ENCODE data around the gene TMEM232.
"Not testable (repeated sequence)": the region's sequence is repeated elsewhere in the genome, so short reads cannot be mapped to it uniquely, and the experiment has no call there.

TMEM232 gene

DNA sequence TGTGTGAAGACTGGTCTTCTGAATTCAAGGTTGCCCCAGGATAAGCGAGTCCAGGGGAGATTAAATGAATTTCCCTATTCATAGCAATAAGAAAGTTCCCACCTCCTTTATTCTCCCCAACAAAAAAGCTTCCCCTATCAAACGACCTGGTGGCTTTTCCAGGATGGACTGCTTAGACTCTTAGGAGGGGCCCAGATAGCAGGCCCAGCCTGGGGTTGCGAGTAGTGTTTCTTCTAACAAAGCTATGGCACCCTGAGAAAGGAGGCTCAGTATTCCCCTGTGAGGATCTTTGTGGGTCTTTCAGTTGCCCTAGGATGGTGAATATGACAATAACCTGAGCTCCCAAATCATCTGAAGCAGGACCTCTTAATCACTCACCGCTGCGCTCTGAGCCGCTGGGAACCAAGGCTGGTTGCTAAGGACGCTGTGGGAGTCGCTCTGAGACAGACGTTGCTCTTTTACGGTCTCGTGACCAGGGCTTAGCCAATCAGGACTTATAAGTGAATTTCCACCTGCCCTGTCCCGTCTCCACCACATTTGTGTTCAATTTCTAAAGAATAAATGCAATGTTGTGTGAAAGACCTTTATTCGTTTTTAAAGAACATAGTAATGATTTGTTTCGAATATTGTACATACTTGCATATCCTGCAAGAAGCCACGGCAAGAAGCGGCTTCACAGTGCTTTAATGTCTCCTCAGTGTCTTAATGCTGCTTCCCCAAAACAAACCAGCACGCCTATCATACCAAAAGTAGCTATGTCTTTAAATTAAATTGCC, at the start of gene TMEM232:
Gene TMEM232 (minus strand): TSS at position 423 of the 776 bp plus-strand sequence. CDS start 59,319 bp downstream, outside the sequence.
- DNase-seq, result peak; percentile 73

DNA sequence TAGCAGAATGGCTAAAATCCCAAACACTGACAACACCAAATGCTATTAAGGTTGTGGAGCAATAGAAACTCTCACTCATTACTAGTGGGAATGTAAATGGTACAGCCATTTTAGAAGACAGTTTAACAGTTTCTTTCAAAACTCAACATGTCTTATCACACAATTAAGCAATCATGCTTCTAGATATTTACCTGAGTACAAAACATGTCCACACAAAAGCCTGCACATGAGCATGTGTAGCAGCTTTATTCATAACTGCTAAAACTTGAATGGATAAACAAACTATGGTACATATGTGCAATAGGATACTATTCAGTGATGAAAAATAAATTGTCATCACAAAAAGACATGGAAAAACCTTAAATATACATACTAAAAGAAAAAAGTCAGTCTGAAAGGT, 43.8 kb upstream of the TMEM232 start:
- no peak for DNase-seq

DNA sequence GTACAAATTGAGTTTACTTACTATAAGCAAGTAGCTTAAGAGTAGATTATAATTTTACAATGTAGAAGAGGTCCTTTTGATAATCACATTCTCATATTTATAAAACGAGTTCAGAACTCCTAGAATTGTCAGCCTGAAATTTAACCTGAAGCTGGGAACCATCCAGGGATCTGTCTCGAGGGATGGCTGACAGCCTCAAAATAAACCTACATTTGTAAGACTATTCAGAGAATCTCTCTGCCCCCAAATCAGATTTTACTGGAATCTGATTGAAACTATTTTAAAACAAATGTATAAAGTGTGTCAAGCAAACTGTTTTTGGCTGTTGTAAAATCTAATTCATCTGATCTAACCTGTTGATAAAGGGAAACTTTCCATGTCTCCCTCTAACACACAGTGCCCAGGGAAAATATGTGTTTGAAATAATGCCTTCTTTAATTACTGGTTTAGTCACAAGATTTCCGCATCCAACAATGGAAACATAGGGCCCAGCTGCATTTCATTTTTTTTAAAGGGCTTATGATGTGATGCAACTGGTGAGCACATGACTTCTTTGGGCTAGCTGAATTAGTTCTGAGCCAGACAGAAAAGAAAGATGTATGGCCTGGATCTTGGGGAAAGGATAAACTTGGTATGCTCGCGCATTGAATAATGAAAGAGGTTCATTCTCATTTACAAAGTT, 42.7 kb upstream of the TMEM232 start:
- DNase-seq, result no peak

GRCh38 chr5:110768138-110768860, 41.8 kb upstream of the TMEM232 start:
- DNase-seq, result no peak

GRCh38 chr5:110760158-110760557, 33.7 kb upstream of the TMEM232 start:
- no peak for DNase-seq

DNA sequence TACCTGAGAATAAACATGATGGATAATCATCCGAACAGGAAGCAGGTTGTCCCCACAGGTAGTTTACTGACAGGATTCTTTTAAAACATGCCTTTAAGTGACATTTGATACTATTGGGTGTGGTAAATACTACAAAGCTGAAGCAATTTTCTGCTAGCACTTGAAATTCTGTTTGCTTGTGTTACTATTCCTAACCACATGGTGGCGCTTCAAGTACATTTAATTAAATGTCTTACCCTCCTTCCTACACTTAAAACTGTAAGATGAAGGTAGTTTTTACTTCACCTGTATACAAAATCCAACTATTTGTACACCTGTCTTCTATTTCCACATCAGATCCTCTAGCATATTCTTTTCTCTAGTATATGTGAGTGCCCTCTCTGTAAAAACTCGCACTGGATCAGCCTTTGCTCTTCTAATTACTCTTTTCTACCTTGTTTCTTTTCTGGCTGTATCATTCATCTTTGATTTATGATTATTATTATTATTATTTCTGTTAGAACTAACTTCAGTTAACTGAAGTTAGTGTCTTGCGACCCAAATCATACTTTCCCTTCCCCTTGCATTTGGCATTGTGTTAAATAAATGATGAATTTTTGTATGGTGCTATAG, 30.8 kb upstream of the TMEM232 start:
- DNase-seq, result peak; percentile 10

- no peak for DNase-seq
Observed at GRCh38 chr5:110754181-110754580, 27.7 kb upstream of the TMEM232 start.

GRCh38 chr5:110753600-110753999, 27.1 kb upstream of the TMEM232 start:
- no peak for DNase-seq

GRCh38 chr5:110752953-110753352, 26.5 kb upstream of the TMEM232 start:
- DNase-seq, result no peak

DNA sequence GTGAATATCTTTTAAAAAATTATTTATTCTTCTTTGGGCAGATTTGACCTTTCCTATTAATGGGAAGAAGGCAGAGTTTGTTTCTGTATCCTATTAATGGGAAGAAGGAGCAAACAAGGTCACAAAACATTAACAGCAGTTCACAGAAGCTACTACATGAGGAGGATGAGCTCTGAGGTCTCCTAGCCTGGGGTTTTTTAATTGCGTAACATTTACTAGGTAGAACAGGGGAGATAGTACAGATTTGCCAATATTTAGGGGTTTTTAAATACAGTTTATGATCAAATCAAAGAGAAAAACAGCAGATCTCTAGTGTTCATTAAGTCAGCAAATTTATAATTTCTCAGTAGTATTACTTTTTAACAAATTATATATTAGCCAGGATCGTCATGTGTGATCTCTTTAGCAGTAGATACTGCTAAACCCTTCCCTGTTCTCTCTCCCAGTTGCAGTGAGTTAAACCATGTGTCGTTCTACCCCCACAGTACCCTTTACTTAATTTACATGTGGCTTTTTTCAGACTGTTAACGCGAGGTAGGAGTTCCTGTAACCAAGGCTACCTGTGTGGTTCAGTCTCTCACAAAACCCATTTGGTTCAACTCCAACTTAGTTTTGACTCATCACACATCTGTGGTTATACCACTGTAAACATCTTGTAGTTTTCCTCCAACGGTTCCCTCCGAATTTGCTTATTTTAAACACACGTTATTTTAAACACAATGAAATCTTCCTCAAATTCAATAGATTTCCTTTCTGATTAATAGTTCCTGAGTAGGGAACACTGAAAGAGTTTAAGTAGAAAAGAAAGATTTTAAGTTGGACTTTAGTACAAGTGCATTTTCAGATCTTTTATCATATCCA, 25.7 kb upstream of the TMEM232 start:
- DNase-seq, result no peak

DNA sequence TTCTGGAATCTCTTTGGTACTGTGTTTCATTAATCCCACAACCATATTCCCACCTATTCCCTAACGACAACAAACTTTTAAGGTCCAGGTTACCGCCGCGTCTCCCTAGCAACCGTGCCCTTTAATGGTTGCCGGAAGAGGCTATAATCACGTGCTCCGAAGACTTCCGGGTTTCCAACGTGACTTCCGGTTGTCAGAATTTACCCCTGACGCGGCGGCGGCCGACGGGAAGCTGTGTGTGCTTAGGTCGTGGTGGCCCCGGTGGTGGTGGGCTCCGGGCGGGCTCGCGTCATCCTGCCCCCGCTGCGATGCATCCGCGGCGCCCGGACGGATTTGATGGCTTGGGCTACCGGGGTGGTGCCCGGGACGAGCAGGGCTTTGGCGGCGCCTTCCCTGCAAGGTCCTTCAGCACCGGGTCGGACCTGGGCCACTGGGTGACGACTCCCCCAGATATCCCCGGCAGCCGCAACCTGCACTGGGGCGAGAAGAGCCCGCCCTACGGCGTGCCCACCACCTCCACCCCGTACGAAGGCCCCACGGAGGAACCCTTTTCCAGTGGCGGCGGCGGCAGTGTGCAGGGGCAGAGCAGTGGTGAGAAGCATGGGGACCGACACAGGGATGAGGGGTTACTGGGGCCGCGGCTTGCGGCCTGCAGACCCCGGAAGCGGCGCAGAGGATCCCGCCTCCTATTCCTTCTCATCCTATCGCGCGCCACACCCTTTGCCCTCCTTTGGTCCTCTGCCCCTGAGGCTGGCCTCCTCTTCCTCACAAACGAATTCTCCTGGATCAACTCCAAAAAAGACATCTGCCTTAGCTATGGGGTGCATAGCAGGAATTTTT, 12.6 kb upstream of the TMEM232 start, which contains the start of gene SLC25A46:
Gene SLC25A46 (plus strand): TSS at position 196 of the 840 bp plus-strand sequence. CDS start 113 bp downstream, at position 309.
- DNase-seq, result peak; percentile 81

- no peak for DNase-seq
Observed at GRCh38 chr5:110738503-110738811, 12.0 kb upstream of the TMEM232 start.

- no peak for DNase-seq
Observed at GRCh38 chr5:110736753-110737152, 10.3 kb upstream of the TMEM232 start.

- DNase-seq, result no peak
Observed at GRCh38 chr5:110735556-110735955, 9.1 kb upstream of the TMEM232 start.

- DNase-seq, result no peak
Observed at GRCh38 chr5:110734101-110734500, 7.6 kb upstream of the TMEM232 start.

DNA sequence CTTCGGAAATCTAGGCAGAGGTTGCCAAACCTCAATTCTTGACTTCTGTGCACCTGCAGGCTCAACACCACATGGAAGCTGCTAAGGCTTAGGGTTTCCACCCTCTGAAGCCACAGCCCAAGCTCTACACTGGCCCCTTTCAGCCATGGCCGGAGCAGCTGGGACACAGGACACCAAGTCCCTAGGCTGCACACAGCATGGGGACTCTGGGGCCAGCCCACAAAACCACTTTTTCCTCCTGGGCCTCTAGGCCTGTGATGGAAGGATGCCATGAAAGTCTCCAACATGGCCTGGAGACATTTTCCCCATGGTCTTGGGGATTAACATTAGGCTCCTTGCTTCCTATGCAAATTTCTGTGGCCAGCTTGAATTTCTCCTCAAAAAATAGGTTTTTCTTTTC, 5.0 kb upstream of the TMEM232 start:
- not testable (repeated sequence) for DNase-seq

- peak; percentile 21 for DNase-seq
Observed at GRCh38 chr5:110727025-110727314, 499 bp upstream of the TMEM232 start.

GRCh38 chr5:110718311-110718710, 8.2 kb downstream of the TMEM232 start:
- DNase-seq, result no peak

GRCh38 chr5:110716247-110717245, 9.9 kb downstream of the TMEM232 start:
- DNase-seq, result no peak

DNA sequence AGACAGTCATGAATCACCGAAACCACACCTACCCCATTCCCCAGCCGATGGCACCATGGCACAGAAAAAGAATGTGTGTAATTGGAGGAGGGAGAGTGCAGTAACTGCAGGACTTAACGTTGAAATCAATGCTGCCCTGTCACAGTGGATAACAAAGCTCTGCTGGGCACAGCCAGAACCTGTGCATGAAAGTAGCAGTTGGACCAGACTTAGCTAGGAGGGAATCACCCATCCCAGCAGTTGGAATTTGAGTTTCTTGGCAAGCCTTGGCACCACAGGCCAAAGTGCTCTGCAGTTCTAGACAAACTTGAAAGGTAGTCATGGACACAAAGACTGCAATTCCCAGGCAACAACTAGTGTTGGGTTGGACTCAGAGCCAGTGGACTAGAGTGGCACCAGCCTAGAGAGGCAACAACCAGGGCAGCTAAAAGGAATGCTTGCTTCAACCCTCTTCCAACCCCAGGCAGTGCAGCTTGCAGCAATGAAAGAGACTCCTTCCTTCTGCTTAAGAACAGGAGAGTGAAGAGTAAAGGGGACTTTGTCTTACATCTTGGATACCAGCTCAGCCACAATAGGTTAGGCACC, 19.1 kb downstream of the TMEM232 start:
- DNase-seq, result no peak

Data from NCI-H2171 treated with DMSO at 0.1 percent for 48 hours (cell line).